ENCODE data around the gene STAB2.

STAB2 gene

DNA sequence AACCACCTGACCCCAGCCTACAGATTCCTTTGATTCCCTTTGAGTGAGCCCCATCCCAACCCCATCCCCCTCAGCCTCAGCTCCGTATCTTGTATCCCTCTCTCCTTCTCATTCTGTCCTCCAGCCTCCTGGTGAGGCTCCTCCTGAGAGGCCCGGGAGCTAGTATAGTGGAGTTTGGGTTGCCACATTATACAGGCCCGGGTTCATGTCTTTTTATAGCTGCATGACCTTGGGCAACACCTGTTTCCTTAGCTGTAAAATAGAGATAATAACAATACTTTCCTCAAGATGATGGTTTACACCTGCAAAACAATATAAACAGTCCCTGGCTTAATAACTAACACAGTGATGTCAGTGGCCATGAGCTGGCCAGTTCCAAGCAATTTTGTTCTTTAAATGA lies 89.8 kb downstream of the STAB2 start:
- H3K36me3 ChIP-seq (ENCODE audit: insufficient read depth, low read length): no peaks in the 10 kb centered on the region
- H3K9me3 ChIP-seq (ENCODE audit: control insufficient read depth, insufficient read depth, low read length): no peaks in the 10 kb centered on the region
- H3K9ac ChIP-seq (ENCODE audit: low read depth, low read length): no peak overlapping the region
- H3K4me1 ChIP-seq (ENCODE audit: insufficient read depth, low read length): 0 out of 2 replicates have a peak, but pooled peaks cover 4% of the 10 kb centered on the region

DNA sequence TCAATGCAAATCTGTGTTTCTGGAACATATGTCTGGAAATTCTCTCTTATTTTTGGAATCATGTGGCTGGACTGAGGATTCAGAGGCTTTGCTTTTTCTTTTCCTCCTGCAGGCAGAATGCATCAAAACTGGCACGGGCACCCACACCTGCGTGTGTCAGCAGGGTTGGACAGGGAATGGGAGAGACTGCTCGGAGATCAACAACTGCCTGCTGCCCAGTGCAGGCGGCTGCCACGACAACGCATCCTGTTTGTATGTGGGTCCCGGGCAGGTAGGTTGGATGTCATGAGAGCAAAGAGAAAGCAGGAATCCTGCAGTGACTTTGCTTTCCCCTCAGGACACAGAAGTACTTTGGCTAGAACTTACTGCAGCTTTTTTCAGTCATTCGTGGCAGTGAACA lies 90.3 kb downstream of the STAB2 start:
- H3K4me1 ChIP-seq (ENCODE audit: insufficient read depth, low read length): 0 out of 2 replicates have a peak, but pooled peaks cover 4% of the 10 kb centered on the region
- H3K9ac ChIP-seq (ENCODE audit: low read depth, low read length): no peak overlapping the region
- H3K9me3 ChIP-seq (ENCODE audit: control insufficient read depth, insufficient read depth, low read length): no peaks in the 10 kb centered on the region
- H3K36me3 ChIP-seq (ENCODE audit: insufficient read depth, low read length): no peaks in the 10 kb centered on the region

DNA sequence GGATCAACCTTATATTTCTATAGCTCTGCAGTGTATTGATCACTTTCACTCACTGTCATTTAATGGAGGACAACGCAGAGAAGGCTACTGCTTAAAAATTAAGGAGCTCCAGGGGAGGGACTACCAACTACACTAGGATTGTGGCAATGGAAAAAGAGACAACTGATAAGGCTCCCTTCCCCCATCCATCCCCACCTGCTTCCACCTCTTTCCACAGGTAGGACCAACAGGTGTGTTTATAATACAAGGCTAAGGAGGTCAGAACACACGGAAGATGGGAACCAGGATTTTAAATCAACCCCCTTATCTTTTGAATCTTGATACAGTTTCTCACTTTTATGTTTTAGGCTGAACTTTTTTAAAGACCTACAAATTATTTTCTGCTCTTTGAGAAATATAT lies 90.8 kb downstream of the STAB2 start:
- no peak overlapping the region for H3K9ac ChIP-seq (ENCODE audit: low read depth, low read length)
- H3K36me3 ChIP-seq (ENCODE audit: insufficient read depth, low read length): no peaks in the 10 kb centered on the region
- 0 out of 2 replicates have a peak, but pooled peaks cover 1% of the 10 kb centered on the region for H3K4me1 ChIP-seq (ENCODE audit: insufficient read depth, low read length)
- H3K9me3 ChIP-seq (ENCODE audit: control insufficient read depth, insufficient read depth, low read length): no peaks in the 10 kb centered on the region

- Histone ChIP-seq H3K9me3 (ENCODE audit: control insufficient read depth, insufficient read depth, low read length) (no peaks in the 10 kb centered on the region), H3K9ac (ENCODE audit: low read depth, low read length) (no peak overlapping the region), H3K4me1 (ENCODE audit: insufficient read depth, low read length) (no peaks in the 10 kb centered on the region), H3K36me3 (ENCODE audit: insufficient read depth, low read length) (no peaks in the 10 kb centered on the region)
Observed at GRCh38 chr12:103679421-103680170, 92.5 kb downstream of the STAB2 start.

GRCh38 chr12:103680591-103681141 lies 93.6 kb downstream of the STAB2 start:
- Histone ChIP-seq H3K36me3 (ENCODE audit: insufficient read depth, low read length) (no peaks in the 10 kb centered on the region), H3K9ac (ENCODE audit: low read depth, low read length) (no peak overlapping the region), H3K4me1 (ENCODE audit: insufficient read depth, low read length) (no peaks in the 10 kb centered on the region), H3K9me3 (ENCODE audit: control insufficient read depth, insufficient read depth, low read length) (no peaks in the 10 kb centered on the region)

DNA sequence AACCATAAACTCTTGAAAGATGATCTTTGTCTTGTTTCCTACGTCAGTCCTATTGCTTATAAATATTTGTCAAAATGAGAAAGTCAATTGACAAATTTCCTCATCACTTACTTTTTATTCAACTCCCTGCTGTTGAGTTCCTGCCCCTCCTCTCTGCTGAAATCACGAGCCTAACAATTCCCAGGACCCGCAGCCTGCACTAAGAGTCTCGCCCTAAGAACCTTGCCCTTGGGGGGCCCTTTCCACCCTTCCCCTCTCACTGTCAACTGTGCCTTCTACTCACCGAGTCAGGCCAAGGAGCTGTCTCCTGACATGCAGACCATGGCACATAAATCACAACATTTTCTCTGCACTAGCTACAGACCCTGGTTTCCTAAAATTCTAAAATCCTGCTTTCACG lies 99.0 kb downstream of the STAB2 start:
- Histone ChIP-seq H3K4me1 (ENCODE audit: insufficient read depth, low read length) (no peaks in the 10 kb centered on the region), H3K36me3 (ENCODE audit: insufficient read depth, low read length) (no peaks in the 10 kb centered on the region), H3K9me3 (ENCODE audit: control insufficient read depth, insufficient read depth, low read length) (no peaks in the 10 kb centered on the region), H3K9ac (ENCODE audit: low read depth, low read length) (no peak overlapping the region)

GRCh38 chr12:103687253-103687652 lies 100.2 kb downstream of the STAB2 start:
- H3K4me1 ChIP-seq (ENCODE audit: insufficient read depth, low read length): no peaks in the 10 kb centered on the region
- no peaks in the 10 kb centered on the region for H3K36me3 ChIP-seq (ENCODE audit: insufficient read depth, low read length)
- no peak overlapping the region for H3K9ac ChIP-seq (ENCODE audit: low read depth, low read length)
- no peaks in the 10 kb centered on the region for H3K9me3 ChIP-seq (ENCODE audit: control insufficient read depth, insufficient read depth, low read length)

DNA sequence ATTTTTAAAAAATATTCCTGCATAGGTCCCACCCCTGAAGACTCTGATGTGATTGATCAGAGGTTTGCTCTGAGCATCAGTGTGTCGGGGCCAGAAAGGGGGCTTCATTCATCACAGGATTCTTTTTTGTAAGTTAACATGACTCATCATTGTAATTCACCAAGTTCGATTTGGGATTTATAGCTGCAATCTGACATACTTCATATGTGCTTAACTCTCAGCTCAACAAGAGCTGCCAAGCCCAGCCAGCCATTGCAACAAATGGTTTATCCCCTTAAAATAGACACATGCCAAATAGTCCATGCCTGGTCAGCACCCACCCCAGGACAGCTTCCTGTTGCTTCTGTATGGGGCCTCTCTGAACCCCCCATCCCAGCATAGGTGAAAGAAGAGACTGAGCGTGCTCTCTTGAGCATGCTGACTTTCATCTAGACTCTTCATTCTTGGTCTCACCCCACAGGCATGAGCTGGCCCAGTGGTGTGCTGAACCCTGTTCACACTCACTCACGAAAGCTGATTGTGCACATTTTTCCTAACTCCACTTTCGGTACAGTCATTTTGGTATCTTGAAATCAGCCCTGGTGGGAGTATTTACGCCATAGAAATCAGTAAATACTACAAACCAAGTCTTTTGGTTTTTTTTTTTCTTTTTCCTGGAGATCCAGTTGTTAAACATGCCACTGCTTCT lies 101.4 kb downstream of the STAB2 start:
- H3K4me1 ChIP-seq (ENCODE audit: insufficient read depth, low read length): no peaks in the 10 kb centered on the region
- no peaks in the 10 kb centered on the region for H3K36me3 ChIP-seq (ENCODE audit: insufficient read depth, low read length)

GRCh38 chr12:103690426-103690825 lies 103.4 kb downstream of the STAB2 start:
- Histone ChIP-seq H3K9ac (ENCODE audit: low read depth, low read length) (no peak overlapping the region), H3K36me3 (ENCODE audit: insufficient read depth, low read length) (no peaks in the 10 kb centered on the region), H3K4me1 (ENCODE audit: insufficient read depth, low read length) (no peaks in the 10 kb centered on the region)

More for the DNA sequence above, 101.4 kb downstream of the STAB2 start:
- no peaks in the 10 kb centered on the region for H3K9me3 ChIP-seq (ENCODE audit: control insufficient read depth, insufficient read depth, low read length)
- no peak overlapping the region for H3K9ac ChIP-seq (ENCODE audit: low read depth, low read length)

DNA sequence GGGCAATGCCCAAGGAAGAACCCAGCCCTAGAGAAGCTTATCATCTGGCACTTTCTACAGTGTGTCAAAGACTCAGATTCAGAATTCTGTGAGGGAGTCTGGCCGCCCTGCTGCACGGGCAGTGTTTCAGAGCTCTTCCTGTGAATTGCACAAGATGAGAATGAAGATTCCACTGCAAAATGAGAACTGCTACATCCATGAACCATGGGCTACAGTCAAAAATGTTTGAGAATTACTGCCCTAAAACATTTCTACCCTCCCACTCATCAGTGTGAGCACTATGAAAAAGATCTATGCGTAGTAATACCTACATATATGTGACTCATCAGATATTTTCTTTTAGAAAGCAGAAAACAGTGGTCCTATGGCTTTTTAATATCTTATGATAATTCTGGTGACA lies 104.0 kb downstream of the STAB2 start:
- Histone ChIP-seq H3K9ac (ENCODE audit: low read depth, low read length) (no peak overlapping the region), H3K9me3 (ENCODE audit: control insufficient read depth, insufficient read depth, low read length) (no peaks in the 10 kb centered on the region), H3K4me1 (ENCODE audit: insufficient read depth, low read length) (no peaks in the 10 kb centered on the region), H3K36me3 (ENCODE audit: insufficient read depth, low read length) (no peaks in the 10 kb centered on the region)

More at GRCh38 chr12:103690426-103690825, 103.4 kb downstream of the STAB2 start:
- H3K9me3 ChIP-seq (ENCODE audit: control insufficient read depth, insufficient read depth, low read length): no peaks in the 10 kb centered on the region

- H3K9ac ChIP-seq (ENCODE audit: low read depth, low read length): no peak overlapping the region
- H3K36me3 ChIP-seq (ENCODE audit: insufficient read depth, low read length): no peaks in the 10 kb centered on the region
- H3K9me3 ChIP-seq (ENCODE audit: control insufficient read depth, insufficient read depth, low read length): no peaks in the 10 kb centered on the region
- H3K4me1 ChIP-seq (ENCODE audit: insufficient read depth, low read length): no peaks in the 10 kb centered on the region
Observed at GRCh38 chr12:103696101-103696500, 109.0 kb downstream of the STAB2 start.

DNA sequence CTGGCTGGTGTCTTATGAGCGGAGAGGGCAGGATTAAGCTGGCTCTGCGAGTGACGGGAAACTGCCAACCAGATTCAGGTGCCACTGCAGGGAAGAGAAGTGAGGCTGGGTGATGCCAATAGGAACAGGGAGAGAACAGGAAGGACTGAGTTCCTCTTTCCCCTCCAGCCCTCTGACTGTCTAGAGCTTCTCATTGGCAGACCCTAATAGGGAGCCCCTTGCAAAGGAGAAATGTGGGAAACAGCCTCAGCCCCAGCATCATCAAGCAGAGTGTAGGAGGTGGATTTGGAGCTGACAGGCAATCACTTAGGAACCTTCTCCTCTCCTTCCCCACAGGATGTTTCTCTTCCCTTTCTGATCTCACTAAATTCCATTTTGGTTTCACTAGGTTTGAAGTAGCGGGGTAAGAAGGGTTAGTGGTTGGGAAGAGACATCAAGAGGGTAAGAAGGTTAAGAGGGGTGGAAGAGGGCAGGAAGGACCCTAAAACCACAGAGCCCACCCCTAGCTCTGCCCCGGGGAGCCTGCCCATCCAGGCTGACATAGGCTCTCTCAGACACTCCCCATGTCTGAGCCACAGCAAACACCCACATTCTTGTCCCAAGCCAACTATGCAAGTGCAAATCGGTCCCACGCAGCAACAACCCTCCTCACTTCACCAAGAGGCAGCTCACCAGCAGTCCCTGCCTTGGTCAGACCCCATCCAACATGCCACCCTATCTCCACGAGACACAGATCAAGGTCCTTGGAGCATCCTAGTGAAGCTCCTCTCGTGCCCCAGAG lies 111.1 kb downstream of the STAB2 start:
- Histone ChIP-seq H3K36me3 (ENCODE audit: insufficient read depth, low read length) (no peaks in the 10 kb centered on the region), H3K9ac (ENCODE audit: low read depth, low read length) (no peak overlapping the region), H3K9me3 (ENCODE audit: control insufficient read depth, insufficient read depth, low read length) (no peaks in the 10 kb centered on the region), H3K4me1 (ENCODE audit: insufficient read depth, low read length) (no peaks in the 10 kb centered on the region)

DNA sequence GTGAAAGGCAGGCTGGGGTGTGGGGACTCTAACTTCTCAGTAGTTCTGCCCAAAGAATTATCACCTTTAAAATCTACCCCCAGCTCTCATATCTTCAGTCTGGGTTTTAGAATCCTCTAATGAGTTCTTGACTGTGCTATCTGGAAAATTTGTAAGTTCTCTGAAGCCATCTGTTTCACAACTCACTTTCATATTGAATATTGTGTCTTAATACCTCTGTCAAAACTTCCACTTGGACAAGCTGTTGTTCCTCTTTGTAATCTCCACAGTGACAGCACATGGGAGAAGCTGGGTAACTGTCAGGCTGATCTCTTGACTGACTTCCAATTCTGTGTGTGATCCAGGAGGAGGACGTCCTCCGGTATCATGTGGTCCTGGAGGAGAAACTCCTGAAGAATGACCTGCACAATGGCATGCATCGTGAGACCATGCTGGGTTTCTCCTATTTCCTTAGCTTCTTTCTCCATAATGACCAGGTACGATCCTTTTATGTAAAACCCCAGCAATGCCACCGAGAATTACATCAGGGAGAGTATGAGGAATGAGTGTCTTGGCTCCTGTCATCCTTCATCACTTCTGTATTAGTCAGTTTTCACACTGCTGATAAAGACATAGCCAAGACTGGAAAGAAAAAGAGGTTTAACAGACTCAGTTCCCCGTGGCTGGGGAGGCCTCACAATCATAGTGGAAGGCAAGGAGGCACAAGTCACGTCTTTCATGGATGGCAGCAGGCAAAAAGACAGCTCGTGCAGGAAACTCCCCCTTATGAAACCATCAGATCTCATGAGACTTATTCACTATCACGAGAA lies 111.9 kb downstream of the STAB2 start:
- Histone ChIP-seq H3K36me3 (ENCODE audit: insufficient read depth, low read length) (no peaks in the 10 kb centered on the region), H3K9ac (ENCODE audit: low read depth, low read length) (no peak overlapping the region), H3K4me1 (ENCODE audit: insufficient read depth, low read length) (no peaks in the 10 kb centered on the region), H3K9me3 (ENCODE audit: control insufficient read depth, insufficient read depth, low read length) (no peaks in the 10 kb centered on the region)

- Histone ChIP-seq H3K36me3 (ENCODE audit: insufficient read depth, low read length) (no peaks in the 10 kb centered on the region), H3K4me1 (ENCODE audit: insufficient read depth, low read length) (no peaks in the 10 kb centered on the region), H3K9me3 (ENCODE audit: control insufficient read depth, insufficient read depth, low read length) (no peaks in the 10 kb centered on the region), H3K9ac (ENCODE audit: low read depth, low read length) (no peak overlapping the region)
Observed at GRCh38 chr12:103705098-103705497, 118.0 kb downstream of the STAB2 start.
